Keratinocyte (primary cell): ENCODE data around the gene UQCR10. TPM values are rescaled to one million over a fixed set of nuclear protein-coding genes. Genes with fewer than 3 reads are reported as not detected.

Experiments used
- DNase-seq: peaks from one replicate; pipeline ENCODE4 v3.0.0-alpha.2; 2011; ENCODE audit warnings: low read depth, missing footprints, low spot score
- FAIRE-seq: peaks from 2 replicates; lab custom pipeline; 2011; peaks lifted over from hg19 to GRCh38; lab: Jason Lieb, UNC
- H2AFZ ChIP-seq: 2 replicates; pipeline ENCODE4 v1.6.0; 2012; ENCODE audit warnings: low read length, control low read depth, inconsistent platforms; ENCODE audit not compliant: control insufficient read depth
- H3K27ac ChIP-seq: 2 replicates; pipeline ENCODE4 v1.5.1; 2011; ENCODE audit warnings: low read length; ENCODE audit not compliant: control insufficient read depth, insufficient read depth
- H3K27me3 ChIP-seq: 3 replicates; pipeline ENCODE4 v1.6.0; 2011; ENCODE audit warnings: low read length; ENCODE audit not compliant: control insufficient read depth, insufficient read depth; ENCODE audit errors: extremely low read depth
- H3K36me3 ChIP-seq, 2 experiments: 2 replicates in 1 of 2; 3 replicates in 1 of 2; pipeline ENCODE4 v1.5.1; 2011; ENCODE audit warnings: low read length in 2 of 2, mild to moderate bottlenecking in 1 of 2; ENCODE audit not compliant: control insufficient read depth in 2 of 2, insufficient read depth in 2 of 2; ENCODE audit errors: extremely low read depth in 1 of 2
- H3K4me1 ChIP-seq: 3 replicates; pipeline ENCODE4 v1.5.1; 2011; ENCODE audit warnings: low read length; ENCODE audit not compliant: control insufficient read depth, insufficient read depth; ENCODE audit errors: extremely low read depth
- H3K4me2 ChIP-seq: 3 replicates; pipeline ENCODE4 v1.6.0; 2011; ENCODE audit warnings: low read depth, low read length; ENCODE audit not compliant: control insufficient read depth, insufficient read depth; ENCODE audit errors: extremely low read depth
- H3K4me3 ChIP-seq, 3 experiments: fragments of 200-600 bp in 1 of 3; sonication (generic) in 1 of 3; 2 replicates in 2 of 3; 3 replicates in 1 of 3; pipeline ENCODE4 v1.5.1; 2011 to 2016; ENCODE audit warnings: low read length in 3 of 3, mild to moderate bottlenecking in 3 of 3, control low read depth in 2 of 3, inconsistent platforms in 1 of 3, low read depth in 1 of 3, mixed read lengths in 1 of 3, mixed run types in 1 of 3, moderate library complexity in 1 of 3; ENCODE audit not compliant: control insufficient read depth in 2 of 3, insufficient read depth in 2 of 3; ENCODE audit errors: extremely low read depth in 1 of 3
- H3K79me2 ChIP-seq: 2 replicates; pipeline ENCODE4 v1.6.0; 2012; ENCODE audit warnings: low read length; ENCODE audit not compliant: control insufficient read depth, insufficient read depth
- H3K9ac ChIP-seq: 3 replicates; pipeline ENCODE4 v1.6.0; 2011; ENCODE audit warnings: low read length; ENCODE audit not compliant: control insufficient read depth, insufficient read depth; ENCODE audit errors: extremely low read depth
- H3K9me1 ChIP-seq: 3 replicates; pipeline ENCODE4 v1.6.0; 2011; ENCODE audit warnings: low read length; ENCODE audit not compliant: control insufficient read depth, insufficient read depth; ENCODE audit errors: extremely low read depth
- H3K9me3 ChIP-seq: 2 replicates; pipeline ENCODE4 v1.5.1; 2012; ENCODE audit warnings: low read depth, low read length; ENCODE audit not compliant: control insufficient read depth
- H4K20me1 ChIP-seq: 3 replicates; pipeline ENCODE4 v1.6.0; 2011; ENCODE audit warnings: low read length; ENCODE audit not compliant: control insufficient read depth, insufficient read depth; ENCODE audit errors: extremely low read depth
- EZH2 ChIP-seq: IDR thresholded peaks from one replicate; pipeline ENCODE4 v1.6.1; 2012; ENCODE audit warnings: inconsistent platforms, mild to moderate bottlenecking, low read length, moderate library complexity
- dilution Hi-C: fragments of 300-500 bp; cut with MboI; formaldehyde crosslinking; loops from one replicate; pipeline ENCODE4 v1.7.0; 2020; ENCODE audit warnings: low sequenced_read_pairs; ENCODE audit not compliant: extremely low pct_ligation_motif_present
- polyA plus RNA-seq, 5 experiments: library from polyadenylated mRNA; depleted of rRNA in 3 of 5; stranded (reverse) in 3 of 5; stranded (forward) in 1 of 5; unstranded in 1 of 5; fragments of >200 nt; gene quantifications; 1 replicate in 1 of 5; 2 replicates in 3 of 5; 3 replicates in 1 of 5; pipeline versions ENCODE4 v1.2.1 to v1.2.3, GENCODE V29; 2011 to 2012; ENCODE audit warnings: missing spikeins in 2 of 5, low read depth in 1 of 5, low replicate concordance in 1 of 5
- TF ChIP-seq, protein P1 (sequence below), 3 experiments: IDR thresholded peaks in 1 of 3; conservative IDR thresholded peaks in 1 of 3; optimal IDR thresholded peaks in 1 of 3; 2 replicates in 2 of 3; 3 replicates in 1 of 3; pipeline versions ENCODE3 to v1.5.1; 2011; ENCODE audit warnings: low read length in 3 of 3, mild to moderate bottlenecking in 3 of 3, moderate library complexity in 2 of 3, control low read depth in 1 of 3, inconsistent platforms in 1 of 3; ENCODE audit not compliant: insufficient read depth in 2 of 3; ENCODE audit errors: extremely low read depth in 1 of 3

Gene UQCR10
- polyA plus RNA-seq, 1 donor (not counting 4 experiments of a cell fraction or from before 2014, with no cell fraction given) = 161 TPM

DNA sequence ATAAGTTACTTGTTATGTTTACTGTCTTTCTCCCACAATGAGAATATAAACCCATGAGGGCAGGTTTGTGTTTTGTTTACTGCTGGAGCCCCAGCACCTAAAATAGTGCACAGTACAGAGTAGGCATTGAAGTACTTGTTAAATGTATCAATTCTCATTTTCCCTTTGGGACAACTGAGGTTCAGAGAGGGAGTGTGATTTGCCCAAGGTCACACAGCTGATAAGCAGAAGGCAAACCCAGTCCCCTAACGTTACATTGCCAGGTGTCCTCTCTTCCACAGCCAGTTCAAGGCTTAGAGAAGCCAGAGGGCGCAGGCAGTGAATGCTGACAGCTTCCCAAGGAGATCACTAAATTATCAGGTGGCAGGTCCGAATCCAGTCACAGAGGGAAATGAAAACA, 17.1 kb upstream of the UQCR10 start:
- Histone ChIP-seq H3K9me1 (no peaks in the 10 kb centered on the region), H3K36me3 (peaks cover 0 to 5% of the 10 kb centered on the region in 2 experiments), H3K79me2 (no peaks in the 10 kb centered on the region), H3K4me1 (peaks cover 17% of the 10 kb centered on the region), H3K4me3 (no peak overlapping the region), H4K20me1 (no peaks in the 10 kb centered on the region), H3K9me3 (no peaks in the 10 kb centered on the region), H3K9ac (no peak overlapping the region), H3K4me2 (no peak overlapping the region), H3K27ac (no peak overlapping the region), H2AFZ (no peak overlapping the region), H3K27me3 (no peaks in the 10 kb centered on the region)
- FAIRE-seq (no peak), DNase-seq (no peak)
- dilution Hi-C loops = no loop called here
- TF ChIP-seq EZH2 = no peak
- TF ChIP-seq, protein P1, sequence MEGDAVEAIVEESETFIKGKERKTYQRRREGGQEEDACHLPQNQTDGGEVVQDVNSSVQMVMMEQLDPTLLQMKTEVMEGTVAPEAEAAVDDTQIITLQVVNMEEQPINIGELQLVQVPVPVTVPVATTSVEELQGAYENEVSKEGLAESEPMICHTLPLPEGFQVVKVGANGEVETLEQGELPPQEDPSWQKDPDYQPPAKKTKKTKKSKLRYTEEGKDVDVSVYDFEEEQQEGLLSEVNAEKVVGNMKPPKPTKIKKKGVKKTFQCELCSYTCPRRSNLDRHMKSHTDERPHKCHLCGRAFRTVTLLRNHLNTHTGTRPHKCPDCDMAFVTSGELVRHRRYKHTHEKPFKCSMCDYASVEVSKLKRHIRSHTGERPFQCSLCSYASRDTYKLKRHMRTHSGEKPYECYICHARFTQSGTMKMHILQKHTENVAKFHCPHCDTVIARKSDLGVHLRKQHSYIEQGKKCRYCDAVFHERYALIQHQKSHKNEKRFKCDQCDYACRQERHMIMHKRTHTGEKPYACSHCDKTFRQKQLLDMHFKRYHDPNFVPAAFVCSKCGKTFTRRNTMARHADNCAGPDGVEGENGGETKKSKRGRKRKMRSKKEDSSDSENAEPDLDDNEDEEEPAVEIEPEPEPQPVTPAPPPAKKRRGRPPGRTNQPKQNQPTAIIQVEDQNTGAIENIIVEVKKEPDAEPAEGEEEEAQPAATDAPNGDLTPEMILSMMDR (optimal IDR thresholded peaks at IDR 0.05 in 1 of 3, IDR thresholded peaks at IDR 0.05 in 1 of 3, conservative IDR thresholded peaks at IDR 0.05 in 1 of 3; ENCODE audit: extremely low read depth in 1 of 3, insufficient read depth in 2 of 3, low read length in 3 of 3) = no peak

DNA sequence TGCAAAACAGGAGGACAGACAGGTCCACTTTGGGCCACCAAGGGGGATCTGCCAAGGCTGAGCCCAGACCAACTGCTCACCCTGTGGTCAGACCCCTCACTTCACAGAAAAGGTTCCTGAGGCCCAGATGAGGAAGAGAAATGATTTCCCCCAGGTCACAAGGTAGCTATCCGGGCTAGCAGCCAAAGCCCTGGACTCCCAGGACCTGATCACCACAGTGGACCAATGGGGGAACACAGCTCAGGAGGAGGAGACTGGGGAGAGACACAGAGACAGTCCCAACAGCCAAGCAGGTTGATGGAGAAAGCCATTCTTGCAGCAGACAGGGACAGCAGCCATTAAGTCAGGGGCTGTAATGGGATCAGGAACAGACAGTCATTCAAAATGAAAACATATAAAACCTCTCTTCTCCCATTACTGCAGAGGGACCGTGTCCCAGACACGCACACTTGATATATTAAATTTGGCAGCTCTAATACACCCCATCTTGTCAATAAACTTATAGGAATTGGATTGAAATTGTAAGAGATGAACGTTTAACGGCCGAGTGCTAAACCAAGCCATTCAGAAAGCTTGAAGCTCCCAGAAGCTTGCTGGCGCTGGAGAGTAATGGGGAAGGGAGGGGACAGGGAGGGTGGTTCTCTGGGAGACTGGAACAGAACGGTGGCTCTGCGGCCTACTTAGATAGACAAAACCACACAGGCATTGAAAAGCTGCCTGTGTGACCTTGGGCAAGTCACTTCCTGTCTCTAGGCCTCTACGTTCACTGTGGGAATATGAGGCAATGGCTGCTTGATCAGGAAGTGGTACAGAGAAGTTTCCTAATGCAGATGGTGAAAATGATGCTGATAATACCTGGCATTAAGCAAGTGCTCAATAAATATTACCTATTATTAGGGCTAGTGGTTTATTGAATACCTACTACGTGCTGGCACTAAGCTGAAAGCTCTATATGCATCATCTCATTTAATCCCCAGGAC, 16.3 kb upstream of the UQCR10 start:
- TF ChIP-seq EZH2 = no peak
- TF ChIP-seq, protein P1 (optimal IDR thresholded peaks at IDR 0.05 in 1 of 3, IDR thresholded peaks at IDR 0.05 in 1 of 3, conservative IDR thresholded peaks at IDR 0.05 in 1 of 3; ENCODE audit: extremely low read depth in 1 of 3, insufficient read depth in 2 of 3, low read length in 3 of 3) = no peak
- peaks cover 9% of the 10 kb centered on the region for H3K4me1 ChIP-seq
- no peak overlapping the region for H3K4me2 ChIP-seq
- FAIRE-seq (peak; percentile 60), DNase-seq (no peak)
- H3K36me3 ChIP-seq = peaks cover 0 to 5% of the 10 kb centered on the region in 2 experiments
- H3K79me2 ChIP-seq = no peaks in the 10 kb centered on the region
- dilution Hi-C loops = no loop called here
- no peak overlapping the region for H3K4me3 ChIP-seq
- no peak overlapping the region for H3K27ac ChIP-seq
- no peaks in the 10 kb centered on the region for H3K27me3 ChIP-seq
- H3K9ac ChIP-seq = no peak overlapping the region
- no peaks in the 10 kb centered on the region for H3K9me3 ChIP-seq
- H3K9me1 ChIP-seq = no peaks in the 10 kb centered on the region
- H2AFZ ChIP-seq = no peak overlapping the region
- no peaks in the 10 kb centered on the region for H4K20me1 ChIP-seq
